OCI-LY1 (cell line): ENCODE data around the gene ST3GAL2.

Experiments
- EZH2 ChIP-seq: fragments of 200-600 bp; sonication (generic), shearing (Covaris generic); IDR thresholded peaks from 2 replicates; pipeline ENCODE4 v1.8.0; 2017; ENCODE audit warnings: borderline replicate concordance, mixed run types, mild to moderate bottlenecking, antibody characterized with exemption, low read length, moderate library complexity, mixed read lengths
- TF ChIP-seq, protein P1 (sequence below): fragments of 200-600 bp; sonication (generic), shearing (Covaris generic); IDR thresholded peaks from 2 replicates; pipeline ENCODE4 v1.5.1; 2017; ENCODE audit warnings: mild to moderate bottlenecking, antibody characterized with exemption, low read length, moderate library complexity, mixed read lengths

DNA sequence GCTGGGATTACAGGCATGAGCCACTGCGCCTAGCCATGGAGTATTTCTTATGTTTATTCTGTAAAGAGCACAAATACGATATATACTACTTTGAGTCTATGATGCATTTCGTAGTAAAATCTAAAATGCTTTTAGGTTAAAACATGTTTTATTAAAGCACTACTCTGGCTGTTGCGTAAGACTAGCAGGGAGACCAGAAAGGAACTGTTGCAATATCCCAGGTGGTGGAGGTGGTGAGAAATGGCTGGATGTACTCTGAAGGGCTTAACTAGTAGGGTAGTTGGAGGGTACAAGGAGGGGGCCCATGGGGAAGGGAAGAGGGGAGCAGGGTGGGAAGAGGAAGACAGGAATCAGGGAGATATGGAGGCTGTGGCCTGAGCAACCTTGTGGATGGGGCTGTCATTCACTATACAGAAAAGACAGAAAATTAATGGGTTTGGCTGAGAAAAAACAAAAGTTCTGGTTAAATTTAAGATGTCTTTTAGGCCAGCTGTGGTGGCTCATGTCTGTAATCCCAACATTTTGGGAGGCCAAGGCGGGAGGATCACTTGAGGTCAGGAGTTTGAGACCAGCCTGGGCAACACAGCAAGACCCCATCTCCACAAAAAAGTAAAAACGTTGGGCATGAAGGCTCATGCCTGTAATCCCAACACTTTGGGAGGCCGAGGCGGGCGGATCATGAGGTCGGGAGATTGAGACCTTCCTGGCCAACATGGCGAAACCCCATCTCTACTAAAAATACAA, 35.8 kb downstream of the ST3GAL2 start:
- TF ChIP-seq, protein P1, sequence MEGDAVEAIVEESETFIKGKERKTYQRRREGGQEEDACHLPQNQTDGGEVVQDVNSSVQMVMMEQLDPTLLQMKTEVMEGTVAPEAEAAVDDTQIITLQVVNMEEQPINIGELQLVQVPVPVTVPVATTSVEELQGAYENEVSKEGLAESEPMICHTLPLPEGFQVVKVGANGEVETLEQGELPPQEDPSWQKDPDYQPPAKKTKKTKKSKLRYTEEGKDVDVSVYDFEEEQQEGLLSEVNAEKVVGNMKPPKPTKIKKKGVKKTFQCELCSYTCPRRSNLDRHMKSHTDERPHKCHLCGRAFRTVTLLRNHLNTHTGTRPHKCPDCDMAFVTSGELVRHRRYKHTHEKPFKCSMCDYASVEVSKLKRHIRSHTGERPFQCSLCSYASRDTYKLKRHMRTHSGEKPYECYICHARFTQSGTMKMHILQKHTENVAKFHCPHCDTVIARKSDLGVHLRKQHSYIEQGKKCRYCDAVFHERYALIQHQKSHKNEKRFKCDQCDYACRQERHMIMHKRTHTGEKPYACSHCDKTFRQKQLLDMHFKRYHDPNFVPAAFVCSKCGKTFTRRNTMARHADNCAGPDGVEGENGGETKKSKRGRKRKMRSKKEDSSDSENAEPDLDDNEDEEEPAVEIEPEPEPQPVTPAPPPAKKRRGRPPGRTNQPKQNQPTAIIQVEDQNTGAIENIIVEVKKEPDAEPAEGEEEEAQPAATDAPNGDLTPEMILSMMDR = no peak
- TF ChIP-seq EZH2 = no peak
